DOHH2 (cell line): ENCODE results near the gene B3GALT5.

Experiments used
- EZH2phosphoT487 ChIP-seq: fragments of 200-600 bp; sonication (generic); IDR thresholded peaks from 2 replicates; pipeline ENCODE4 v1.6.1; 2017; ENCODE audit warnings: borderline replicate concordance, mild to moderate bottlenecking, antibody characterized with exemption, low read length, moderate library complexity, mixed read lengths
- TF ChIP-seq, protein P1 (sequence below): fragments of 200-600 bp; sonication (generic); IDR thresholded peaks from one replicate; pipeline ENCODE4 v1.5.1; 2014; ENCODE audit warnings: antibody characterized with exemption, mild to moderate bottlenecking, low read depth, low read length; ENCODE audit not compliant: poor library complexity, severe bottlenecking

GRCh38 chr21:39567180-39567972 lies 45.4 kb upstream of the B3GALT5 start:
- TF ChIP-seq, protein P1, sequence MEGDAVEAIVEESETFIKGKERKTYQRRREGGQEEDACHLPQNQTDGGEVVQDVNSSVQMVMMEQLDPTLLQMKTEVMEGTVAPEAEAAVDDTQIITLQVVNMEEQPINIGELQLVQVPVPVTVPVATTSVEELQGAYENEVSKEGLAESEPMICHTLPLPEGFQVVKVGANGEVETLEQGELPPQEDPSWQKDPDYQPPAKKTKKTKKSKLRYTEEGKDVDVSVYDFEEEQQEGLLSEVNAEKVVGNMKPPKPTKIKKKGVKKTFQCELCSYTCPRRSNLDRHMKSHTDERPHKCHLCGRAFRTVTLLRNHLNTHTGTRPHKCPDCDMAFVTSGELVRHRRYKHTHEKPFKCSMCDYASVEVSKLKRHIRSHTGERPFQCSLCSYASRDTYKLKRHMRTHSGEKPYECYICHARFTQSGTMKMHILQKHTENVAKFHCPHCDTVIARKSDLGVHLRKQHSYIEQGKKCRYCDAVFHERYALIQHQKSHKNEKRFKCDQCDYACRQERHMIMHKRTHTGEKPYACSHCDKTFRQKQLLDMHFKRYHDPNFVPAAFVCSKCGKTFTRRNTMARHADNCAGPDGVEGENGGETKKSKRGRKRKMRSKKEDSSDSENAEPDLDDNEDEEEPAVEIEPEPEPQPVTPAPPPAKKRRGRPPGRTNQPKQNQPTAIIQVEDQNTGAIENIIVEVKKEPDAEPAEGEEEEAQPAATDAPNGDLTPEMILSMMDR: no peak
- TF ChIP-seq EZH2phosphoT487: no peak
